Measurements from ENCODE around the gene BORCS6.
"Not testable (repeated sequence)": the region's sequence is repeated elsewhere in the genome, so short reads cannot be mapped to it uniquely, and the experiment has no call there.

The BORCS6 gene

GRCh38 chr17:8189711-8190477 is at the start of gene BORCS6:
Gene BORCS6 (minus strand): TSS chr17:8190180. CDS start chr17:8190140, 40 bp downstream.
- peak; percentile 90 for DNase-seq

GRCh38 chr17:8237886-8238285 is 47.9 kb upstream of the BORCS6 start:
- no peak for DNase-seq

- DNase-seq = no peak
Observed at GRCh38 chr17:8237175-8237574, 47.2 kb upstream of the BORCS6 start.

GRCh38 chr17:8235676-8236075 is 45.7 kb upstream of the BORCS6 start:
- DNase-seq = no peak

- no peak for DNase-seq
Observed at GRCh38 chr17:8234361-8235270, 44.6 kb upstream of the BORCS6 start.

GRCh38 chr17:8231701-8232100 is 41.7 kb upstream of the BORCS6 start:
- DNase-seq = no peak

- no peak for DNase-seq
Observed at GRCh38 chr17:8227238-8227581, 37.2 kb upstream of the BORCS6 start.

GRCh38 chr17:8226536-8227237 is 36.7 kb upstream of the BORCS6 start:
- no peak for DNase-seq

GRCh38 chr17:8225813-8226535 is 36.0 kb upstream of the BORCS6 start:
- peak; percentile 54 for DNase-seq

GRCh38 chr17:8224891-8225812 is 35.2 kb upstream of the BORCS6 start:
- DNase-seq = no peak

- peak; percentile 54 for DNase-seq
Observed at GRCh38 chr17:8223356-8224126, 33.6 kb upstream of the BORCS6 start.

- DNase-seq = peak; percentile 86
Observed at GRCh38 chr17:8222630-8223355, 32.8 kb upstream of the BORCS6 start.

GRCh38 chr17:8222380-8222629 is 32.3 kb upstream of the BORCS6 start:
- DNase-seq = no peak

- peak; percentile 85 for DNase-seq
Observed at GRCh38 chr17:8221663-8222379, 31.8 kb upstream of the BORCS6 start.

GRCh38 chr17:8220783-8221662 is 31.0 kb upstream of the BORCS6 start:
- peak; percentile 83 for DNase-seq

GRCh38 chr17:8214000-8214399 is 24.0 kb upstream of the BORCS6 start:
- DNase-seq = not testable (repeated sequence)

- DNase-seq = no peak
Observed at GRCh38 chr17:8212312-8213180, 22.6 kb upstream of the BORCS6 start.

Data from activated CD8-positive, alpha-beta memory T cell treated with anti-CD3 and anti-CD28 coated beads, Interleukin-2, amount 50 U/mL, for 4 hours (primary cell).